ENCODE results near the gene PTPN23. TPM values are rescaled to one million over a fixed set of nuclear protein-coding genes. Genes with fewer than 3 reads are reported as not detected.

Gene PTPN23
- total and polyA plus RNA-seq, 2 of the 13 experiments (the other 11 are each of a cell fraction or from before 2014, with no cell fraction given), result 2.3 to 3.7 TPM

DNA sequence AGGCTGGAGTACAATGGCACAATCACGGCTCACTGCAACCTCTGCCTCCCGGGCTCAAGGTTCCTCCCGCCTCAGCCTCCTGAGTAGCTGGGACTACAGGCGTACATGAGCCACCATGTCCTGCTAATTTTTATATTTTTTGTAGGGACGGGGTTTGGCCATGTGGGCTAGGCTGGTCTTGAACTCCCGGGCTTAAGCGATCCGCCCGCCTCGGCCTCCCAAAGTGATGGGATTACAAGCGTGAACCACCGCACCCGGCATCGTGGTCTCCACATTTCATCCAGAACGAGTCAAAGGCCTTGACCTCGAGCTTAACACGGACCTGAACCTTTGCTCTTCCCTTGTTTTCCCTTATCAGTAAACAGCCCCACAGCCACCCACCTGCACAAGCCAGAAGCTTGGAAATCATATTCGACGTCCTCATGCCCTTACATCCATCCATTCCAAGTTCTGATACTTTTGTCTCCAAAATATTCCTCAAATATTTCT lies 1.4 kb upstream of the PTPN23 start (continued):
- peak in 1 of 2 experiments; percentile 91; a peak in 2 of 4 replicates for TF ChIP-seq KLF16 (CRISPR knock-in tag; IDR thresholded peaks at IDR 0.05)
- 0 out of 2 replicates have a peak, but pooled peaks have one; percentile 36 for TF ChIP-seq ZBTB42 (CRISPR knock-in tag; IDR thresholded peaks at IDR 0.05)
- TF ChIP-seq, protein P1, sequence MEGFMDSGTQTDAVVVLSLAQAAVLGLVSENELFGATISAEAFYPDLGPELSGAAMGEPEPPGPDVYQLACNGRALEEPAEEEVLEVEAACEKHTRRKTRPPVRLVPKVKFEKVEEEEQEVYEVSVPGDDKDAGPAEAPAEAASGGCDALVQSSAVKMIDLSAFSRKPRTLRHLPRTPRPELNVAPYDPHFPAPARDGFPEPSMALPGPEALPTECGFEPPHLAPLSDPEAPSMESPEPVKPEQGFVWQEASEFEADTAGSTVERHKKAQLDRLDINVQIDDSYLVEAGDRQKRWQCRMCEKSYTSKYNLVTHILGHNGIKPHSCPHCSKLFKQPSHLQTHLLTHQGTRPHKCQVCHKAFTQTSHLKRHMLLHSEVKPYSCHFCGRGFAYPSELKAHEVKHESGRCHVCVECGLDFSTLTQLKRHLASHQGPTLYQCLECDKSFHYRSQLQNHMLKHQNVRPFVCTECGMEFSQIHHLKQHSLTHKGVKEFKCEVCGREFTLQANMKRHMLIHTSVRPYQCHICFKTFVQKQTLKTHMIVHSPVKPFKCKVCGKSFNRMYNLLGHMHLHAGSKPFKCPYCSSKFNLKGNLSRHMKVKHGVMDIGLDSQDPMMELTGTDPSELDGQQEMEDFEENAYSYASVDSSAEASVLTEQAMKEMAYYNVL (CRISPR knock-in tag; IDR thresholded peaks at IDR 0.05; ENCODE audit: borderline replicate concordance), result peak; percentile 67; the same call in 1 of the 2 replicates
- TF ChIP-seq ZNF839 (CRISPR knock-in tag; IDR thresholded peaks at IDR 0.05; ENCODE audit: borderline replicate concordance), result no peak
- no peak for TF ChIP-seq RFX5 (IDR thresholded peaks at IDR 0.05; ENCODE audit: low read depth, low read length)
- TF ChIP-seq, protein P2, sequence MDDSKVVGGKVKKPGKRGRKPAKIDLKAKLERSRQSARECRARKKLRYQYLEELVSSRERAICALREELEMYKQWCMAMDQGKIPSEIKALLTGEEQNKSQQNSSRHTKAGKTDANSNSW (CRISPR knock-in tag; IDR thresholded peaks at IDR 0.05; ENCODE audit: borderline replicate concordance), result no peak
- TF ChIP-seq, protein P3, sequence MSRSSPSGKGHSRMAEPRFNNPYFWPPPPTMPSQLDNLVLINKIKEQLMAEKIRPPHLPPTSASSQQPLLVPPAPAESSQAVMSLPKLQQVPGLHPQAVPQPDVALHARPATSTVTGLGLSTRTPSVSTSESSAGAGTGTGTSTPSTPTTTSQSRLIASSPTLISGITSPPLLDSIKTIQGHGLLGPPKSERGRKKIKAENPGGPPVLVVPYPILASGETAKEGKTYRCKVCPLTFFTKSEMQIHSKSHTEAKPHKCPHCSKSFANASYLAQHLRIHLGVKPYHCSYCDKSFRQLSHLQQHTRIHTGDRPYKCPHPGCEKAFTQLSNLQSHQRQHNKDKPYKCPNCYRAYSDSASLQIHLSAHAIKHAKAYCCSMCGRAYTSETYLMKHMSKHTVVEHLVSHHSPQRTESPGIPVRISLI (CRISPR knock-in tag; IDR thresholded peaks at IDR 0.05; ENCODE audit: borderline replicate concordance), result no peak
- TF ChIP-seq HOXA7 (CRISPR knock-in tag; IDR thresholded peaks at IDR 0.05), result no peak
- TF ChIP-seq, protein P4, sequence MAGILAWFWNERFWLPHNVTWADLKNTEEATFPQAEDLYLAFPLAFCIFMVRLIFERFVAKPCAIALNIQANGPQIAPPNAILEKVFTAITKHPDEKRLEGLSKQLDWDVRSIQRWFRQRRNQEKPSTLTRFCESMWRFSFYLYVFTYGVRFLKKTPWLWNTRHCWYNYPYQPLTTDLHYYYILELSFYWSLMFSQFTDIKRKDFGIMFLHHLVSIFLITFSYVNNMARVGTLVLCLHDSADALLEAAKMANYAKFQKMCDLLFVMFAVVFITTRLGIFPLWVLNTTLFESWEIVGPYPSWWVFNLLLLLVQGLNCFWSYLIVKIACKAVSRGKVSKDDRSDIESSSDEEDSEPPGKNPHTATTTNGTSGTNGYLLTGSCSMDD (CRISPR knock-in tag; IDR thresholded peaks at IDR 0.05), result no peak
- TF ChIP-seq, protein P5, sequence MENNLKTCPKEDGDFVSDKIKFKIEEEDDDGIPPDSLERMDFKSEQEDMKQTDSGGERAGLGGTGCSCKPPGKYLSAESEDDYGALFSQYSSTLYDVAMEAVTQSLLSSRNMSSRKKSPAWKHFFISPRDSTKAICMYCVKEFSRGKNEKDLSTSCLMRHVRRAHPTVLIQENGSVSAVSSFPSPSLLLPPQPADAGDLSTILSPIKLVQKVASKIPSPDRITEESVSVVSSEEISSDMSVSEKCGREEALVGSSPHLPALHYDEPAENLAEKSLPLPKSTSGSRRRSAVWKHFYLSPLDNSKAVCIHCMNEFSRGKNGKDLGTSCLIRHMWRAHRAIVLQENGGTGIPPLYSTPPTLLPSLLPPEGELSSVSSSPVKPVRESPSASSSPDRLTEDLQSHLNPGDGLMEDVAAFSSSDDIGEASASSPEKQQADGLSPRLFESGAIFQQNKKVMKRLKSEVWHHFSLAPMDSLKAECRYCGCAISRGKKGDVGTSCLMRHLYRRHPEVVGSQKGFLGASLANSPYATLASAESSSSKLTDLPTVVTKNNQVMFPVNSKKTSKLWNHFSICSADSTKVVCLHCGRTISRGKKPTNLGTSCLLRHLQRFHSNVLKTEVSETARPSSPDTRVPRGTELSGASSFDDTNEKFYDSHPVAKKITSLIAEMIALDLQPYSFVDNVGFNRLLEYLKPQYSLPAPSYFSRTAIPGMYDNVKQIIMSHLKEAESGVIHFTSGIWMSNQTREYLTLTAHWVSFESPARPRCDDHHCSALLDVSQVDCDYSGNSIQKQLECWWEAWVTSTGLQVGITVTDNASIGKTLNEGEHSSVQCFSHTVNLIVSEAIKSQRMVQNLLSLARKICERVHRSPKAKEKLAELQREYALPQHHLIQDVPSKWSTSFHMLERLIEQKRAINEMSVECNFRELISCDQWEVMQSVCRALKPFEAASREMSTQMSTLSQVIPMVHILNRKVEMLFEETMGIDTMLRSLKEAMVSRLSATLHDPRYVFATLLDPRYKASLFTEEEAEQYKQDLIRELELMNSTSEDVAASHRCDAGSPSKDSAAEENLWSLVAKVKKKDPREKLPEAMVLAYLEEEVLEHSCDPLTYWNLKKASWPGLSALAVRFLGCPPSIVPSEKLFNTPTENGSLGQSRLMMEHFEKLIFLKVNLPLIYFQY (CRISPR knock-in tag; IDR thresholded peaks at IDR 0.05; ENCODE audit: borderline replicate concordance), result no peak
- TF ChIP-seq, protein P6, sequence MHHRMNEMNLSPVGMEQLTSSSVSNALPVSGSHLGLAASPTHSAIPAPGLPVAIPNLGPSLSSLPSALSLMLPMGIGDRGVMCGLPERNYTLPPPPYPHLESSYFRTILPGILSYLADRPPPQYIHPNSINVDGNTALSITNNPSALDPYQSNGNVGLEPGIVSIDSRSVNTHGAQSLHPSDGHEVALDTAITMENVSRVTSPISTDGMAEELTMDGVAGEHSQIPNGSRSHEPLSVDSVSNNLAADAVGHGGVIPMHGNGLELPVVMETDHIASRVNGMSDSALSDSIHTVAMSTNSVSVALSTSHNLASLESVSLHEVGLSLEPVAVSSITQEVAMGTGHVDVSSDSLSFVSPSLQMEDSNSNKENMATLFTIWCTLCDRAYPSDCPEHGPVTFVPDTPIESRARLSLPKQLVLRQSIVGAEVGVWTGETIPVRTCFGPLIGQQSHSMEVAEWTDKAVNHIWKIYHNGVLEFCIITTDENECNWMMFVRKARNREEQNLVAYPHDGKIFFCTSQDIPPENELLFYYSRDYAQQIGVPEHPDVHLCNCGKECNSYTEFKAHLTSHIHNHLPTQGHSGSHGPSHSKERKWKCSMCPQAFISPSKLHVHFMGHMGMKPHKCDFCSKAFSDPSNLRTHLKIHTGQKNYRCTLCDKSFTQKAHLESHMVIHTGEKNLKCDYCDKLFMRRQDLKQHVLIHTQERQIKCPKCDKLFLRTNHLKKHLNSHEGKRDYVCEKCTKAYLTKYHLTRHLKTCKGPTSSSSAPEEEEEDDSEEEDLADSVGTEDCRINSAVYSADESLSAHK (CRISPR knock-in tag; IDR thresholded peaks at IDR 0.05; ENCODE audit: borderline replicate concordance), result no peak
- TF ChIP-seq, protein P7, sequence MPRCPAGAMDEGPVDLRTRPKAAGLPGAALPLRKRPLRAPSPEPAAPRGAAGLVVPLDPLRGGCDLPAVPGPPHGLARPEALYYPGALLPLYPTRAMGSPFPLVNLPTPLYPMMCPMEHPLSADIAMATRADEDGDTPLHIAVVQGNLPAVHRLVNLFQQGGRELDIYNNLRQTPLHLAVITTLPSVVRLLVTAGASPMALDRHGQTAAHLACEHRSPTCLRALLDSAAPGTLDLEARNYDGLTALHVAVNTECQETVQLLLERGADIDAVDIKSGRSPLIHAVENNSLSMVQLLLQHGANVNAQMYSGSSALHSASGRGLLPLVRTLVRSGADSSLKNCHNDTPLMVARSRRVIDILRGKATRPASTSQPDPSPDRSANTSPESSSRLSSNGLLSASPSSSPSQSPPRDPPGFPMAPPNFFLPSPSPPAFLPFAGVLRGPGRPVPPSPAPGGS (CRISPR knock-in tag; IDR thresholded peaks at IDR 0.05), result no peak; the same call in 1 of the 2 replicates
- TF ChIP-seq MEIS2 (CRISPR knock-in tag; IDR thresholded peaks at IDR 0.05), result peak; percentile 65; the same call in 1 of the 2 replicates

All from HepG2 (cell line).